Urinary bladder (tissue), 4 donors: ENCODE data around the gene IL10RB. TPM values are rescaled to one million over a fixed set of nuclear protein-coding genes. Genes with fewer than 3 reads are reported as not detected.

Experiments used
- DNase-seq: peaks from one replicate; pipeline ENCODE4 v3.0.0-alpha.2; 2015; ENCODE audit errors: extremely low spot score
- H3K27ac ChIP-seq: one replicate; pipeline ENCODE4 v1.5.1; 2013; ENCODE audit warnings: low read depth, mild to moderate bottlenecking, moderate library complexity
- H3K36me3 ChIP-seq: one replicate; pipeline ENCODE4 v1.6.1; 2013; ENCODE audit warnings: mild to moderate bottlenecking, moderate library complexity; ENCODE audit not compliant: insufficient read depth
- H3K4me1 ChIP-seq: one replicate; pipeline ENCODE4 v1.6.1; 2013; ENCODE audit warnings: mild to moderate bottlenecking, moderate library complexity; ENCODE audit not compliant: insufficient read depth
- H3K4me3 ChIP-seq: one replicate; pipeline ENCODE4 v1.5.1; 2013; ENCODE audit warnings: low read depth, low read length
- WGBS: extraction: QIAGEN DNeasy Blood & Tissue Kit; methylation state at CpG from one replicate; pipeline ENCODE4 v1.1.7; 2013; 5-methylcytosine and 5-hydroxymethylcytosine counted together
- polyA plus RNA-seq: library from polyadenylated mRNA; stranded (reverse); fragments of 200-250 nt; gene quantifications from one replicate; pipeline ENCODE4 v1.2.3, GENCODE V29; 2013
- total RNA-seq: library from RNA; depleted of rRNA; stranded (reverse); fragments of >200 nt; gene quantifications from one replicate; pipeline ENCODE4 v1.2.3, GENCODE V29; 2014
- donor health status: healthy with polysubstance abuse.
- donor health status: healthy.

Gene IL10RB
- total and polyA plus RNA-seq, 2 donors = 30.0 to 31.4 TPM

- peak overlapping the region; percentile 98 for H3K27ac ChIP-seq
- H3K4me3 ChIP-seq = peak overlapping the region; percentile 68
- no peaks in the 10 kb centered on the region for H3K4me1 ChIP-seq
- no peaks in the 10 kb centered on the region for H3K36me3 ChIP-seq
- peak; percentile 46 for DNase-seq
- WGBS = under 1% methylated on average over 28 of the region's 28 CpGs
These were observed 59.3 kb downstream of the IL10RB start for GRCh38 chr21:33325222-33326067.

GRCh38 chr21:33327326-33327725 is 61.2 kb downstream of the IL10RB start:
- DNase-seq = no peak
- no peaks in the 10 kb centered on the region for H3K4me1 ChIP-seq
- peaks cover 3% of the 10 kb centered on the region for H3K36me3 ChIP-seq
- 89% methylated on average over 3 of the region's 3 CpGs for WGBS
- no peak overlapping the region for H3K4me3 ChIP-seq
- H3K27ac ChIP-seq = no peak overlapping the region

- H3K36me3 ChIP-seq = peaks cover 3% of the 10 kb centered on the region
- H3K4me3 ChIP-seq = no peak overlapping the region
- H3K27ac ChIP-seq = no peak overlapping the region
- 94% methylated on average over 7 of the region's 7 CpGs for WGBS
- no peak for DNase-seq
- no peaks in the 10 kb centered on the region for H3K4me1 ChIP-seq
These were observed 61.7 kb downstream of the IL10RB start for GRCh38 chr21:33327792-33328433.

- no peak for DNase-seq
- WGBS = 95% methylated on average over 3 of the region's 3 CpGs
- Histone ChIP-seq H3K36me3 (peaks cover 3% of the 10 kb centered on the region), H3K27ac (no peak overlapping the region), H3K4me3 (no peak overlapping the region), H3K4me1 (no peaks in the 10 kb centered on the region)
These were observed 64.6 kb downstream of the IL10RB start for GRCh38 chr21:33330726-33331125.

- Histone ChIP-seq H3K4me3 (no peak overlapping the region), H3K4me1 (no peaks in the 10 kb centered on the region)
- WGBS = 95% methylated on average over 1 of the region's 1 CpG
These were observed 66.0 kb downstream of the IL10RB start for GRCh38 chr21:33332143-33332542.

GRCh38 chr21:33334191-33334590 is 68.0 kb downstream of the IL10RB start:
- 73% methylated on average over 4 of the region's 4 CpGs for WGBS
- no peak overlapping the region for H3K27ac ChIP-seq
- peaks cover 3% of the 10 kb centered on the region for H3K36me3 ChIP-seq
- no peaks in the 10 kb centered on the region for H3K4me1 ChIP-seq
- no peak overlapping the region for H3K4me3 ChIP-seq
- DNase-seq = no peak

More at GRCh38 chr21:33332143-33332542, 66.0 kb downstream of the IL10RB start:
- Histone ChIP-seq H3K27ac (no peak overlapping the region), H3K36me3 (peaks cover 3% of the 10 kb centered on the region)
- no peak for DNase-seq

GRCh38 chr21:33334824-33335223 is 68.7 kb downstream of the IL10RB start:
- 92% methylated on average over 2 of the region's 2 CpGs for WGBS
- H3K27ac ChIP-seq = no peak overlapping the region
- H3K4me1 ChIP-seq = no peaks in the 10 kb centered on the region
- H3K36me3 ChIP-seq = peaks cover 3% of the 10 kb centered on the region
- no peak for DNase-seq
- H3K4me3 ChIP-seq = no peak overlapping the region

- 91% methylated on average over 1 of the region's 1 CpG for WGBS
- DNase-seq = no peak
- Histone ChIP-seq H3K4me3 (no peak overlapping the region), H3K36me3 (peaks cover 2% of the 10 kb centered on the region), H3K27ac (peak overlapping the region; percentile 38), H3K4me1 (no peaks in the 10 kb centered on the region)
These were observed 73.0 kb downstream of the IL10RB start for GRCh38 chr21:33339135-33339534.

GRCh38 chr21:33339918-33340317 is 73.8 kb downstream of the IL10RB start:
- Histone ChIP-seq H3K36me3 (peaks cover 2% of the 10 kb centered on the region), H3K27ac (peak overlapping the region; percentile 10), H3K4me3 (no peak overlapping the region), H3K4me1 (no peaks in the 10 kb centered on the region)
- no peak for DNase-seq
- WGBS = 43% methylated on average over 2 of the region's 2 CpGs

GRCh38 chr21:33345751-33346238 is 79.6 kb downstream of the IL10RB start:
- no peak overlapping the region for H3K4me3 ChIP-seq
- 94% methylated on average over 5 of the region's 5 CpGs for WGBS
- no peak overlapping the region for H3K27ac ChIP-seq
- no peak for DNase-seq
- H3K36me3 ChIP-seq = peaks cover 4% of the 10 kb centered on the region
- no peaks in the 10 kb centered on the region for H3K4me1 ChIP-seq

Other genes starting within 250 kb of the IL10RB start
- not detected for gene OLIG2, start 240.4 kb upstream of the IL10RB start, total RNA-seq
- not detected for gene OLIG2, start 240.4 kb upstream of the IL10RB start, polyA plus RNA-seq
- gene OLIG1, start 196.2 kb upstream of the IL10RB start, total RNA-seq = not detected
- not detected for gene OLIG1, start 196.2 kb upstream of the IL10RB start, polyA plus RNA-seq
- 16.6 TPM for gene IFNAR2, start 36.4 kb upstream of the IL10RB start, total RNA-seq
- gene IFNAR2, start 36.4 kb upstream of the IL10RB start, polyA plus RNA-seq = 17.5 TPM
- gene IFNAR1, start 58.6 kb downstream of the IL10RB start, total RNA-seq = 41.7 TPM
- gene IFNAR1, start 58.6 kb downstream of the IL10RB start, polyA plus RNA-seq = 31.6 TPM
- 71.9 TPM for gene IFNGR2, start 137.0 kb downstream of the IL10RB start, total RNA-seq
- gene IFNGR2, start 137.0 kb downstream of the IL10RB start, polyA plus RNA-seq = 64.8 TPM
- 80.7 TPM for gene TMEM50B, start 213.6 kb downstream of the IL10RB start, total RNA-seq
- 66.7 TPM for gene TMEM50B, start 213.6 kb downstream of the IL10RB start, polyA plus RNA-seq
- 2.7 TPM for gene DNAJC28, start 225.3 kb downstream of the IL10RB start, total RNA-seq
- gene DNAJC28, start 225.3 kb downstream of the IL10RB start, polyA plus RNA-seq = 1.2 TPM